HG02588 (cell line): ENCODE results near the gene MAGI1.
"Not testable (repeated sequence)": the region's sequence is repeated elsewhere in the genome, so short reads cannot be mapped to it uniquely, and the experiment has no call there.

Experiments
- ATAC-seq: cut with Tn5 transposase; IDR thresholded peaks from one replicate; pipeline ENCODE4 v1.9.1; 2021; ENCODE audit warnings: mild to moderate bottlenecking, moderate library complexity; ENCODE audit not compliant: unreplicated experiment

MAGI1 gene

DNA sequence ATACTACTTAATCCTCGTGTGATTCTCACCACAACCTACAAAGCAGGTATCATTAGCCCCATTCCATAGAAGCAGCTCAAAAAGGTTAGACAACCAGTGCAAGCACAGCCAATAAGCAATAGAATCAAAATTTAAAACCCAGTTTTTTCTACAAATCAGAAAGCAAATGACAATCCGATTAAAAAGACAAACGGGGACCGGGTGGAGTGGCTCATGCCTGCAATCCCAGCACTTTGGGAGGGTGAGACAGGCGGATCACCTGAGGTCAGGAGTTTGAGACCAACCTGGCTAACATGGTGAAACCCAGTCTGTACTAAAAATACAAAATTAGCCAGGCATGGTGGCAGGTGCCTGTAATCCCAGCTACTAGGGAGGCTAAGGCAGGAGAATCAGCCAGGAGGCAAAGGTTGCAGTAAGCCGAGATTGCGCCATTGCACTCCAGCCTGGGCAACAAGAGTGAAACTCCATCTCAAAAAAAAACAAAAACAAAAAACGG lies 430.7 kb downstream of the MAGI1 start:
- not testable (repeated sequence) for ATAC-seq

DNA sequence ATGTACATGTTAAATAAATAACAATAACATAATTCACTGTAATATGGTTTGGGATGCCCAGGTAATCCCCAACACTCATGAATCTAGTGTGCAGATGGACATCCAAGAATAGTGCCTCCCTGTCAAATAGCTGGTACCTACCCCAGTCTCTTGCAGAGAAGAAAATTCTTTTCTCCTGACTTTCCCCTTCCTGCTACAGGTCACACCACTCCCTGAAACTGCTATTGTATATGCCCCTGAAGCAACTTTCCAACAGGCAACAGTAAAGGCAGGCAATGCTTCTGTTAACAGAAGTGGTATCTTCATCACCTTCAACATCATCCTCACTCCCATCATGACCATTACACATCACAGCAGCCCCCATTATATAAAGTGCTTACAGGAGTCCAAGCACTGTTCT lies 431.6 kb downstream of the MAGI1 start:
- no peak for ATAC-seq

DNA sequence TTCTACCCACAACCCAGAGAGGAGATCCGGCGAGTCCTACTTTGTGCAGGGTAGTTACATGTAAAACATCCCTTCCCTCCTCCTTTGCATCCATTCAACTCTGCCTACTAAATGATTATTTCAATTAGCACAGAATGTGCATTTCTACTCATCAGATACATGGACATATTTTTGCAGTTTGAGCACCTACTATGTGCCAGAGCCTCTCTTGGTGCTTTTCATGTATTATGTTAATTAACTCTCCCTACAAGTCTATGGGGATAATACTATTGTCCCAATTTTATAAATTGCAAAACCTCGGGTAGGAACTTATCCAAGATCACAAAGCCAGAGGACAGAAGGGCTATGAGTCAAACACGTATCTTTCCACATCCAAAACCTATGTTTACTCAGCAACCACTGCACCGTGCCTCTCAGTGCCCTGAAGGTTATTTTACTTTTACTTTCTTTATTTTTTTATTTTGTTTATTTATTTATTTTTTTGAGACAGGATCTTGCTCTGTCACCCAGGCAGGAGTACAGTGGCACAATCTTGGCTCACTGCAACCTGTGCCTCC lies 432.8 kb downstream of the MAGI1 start:
- no peak for ATAC-seq

DNA sequence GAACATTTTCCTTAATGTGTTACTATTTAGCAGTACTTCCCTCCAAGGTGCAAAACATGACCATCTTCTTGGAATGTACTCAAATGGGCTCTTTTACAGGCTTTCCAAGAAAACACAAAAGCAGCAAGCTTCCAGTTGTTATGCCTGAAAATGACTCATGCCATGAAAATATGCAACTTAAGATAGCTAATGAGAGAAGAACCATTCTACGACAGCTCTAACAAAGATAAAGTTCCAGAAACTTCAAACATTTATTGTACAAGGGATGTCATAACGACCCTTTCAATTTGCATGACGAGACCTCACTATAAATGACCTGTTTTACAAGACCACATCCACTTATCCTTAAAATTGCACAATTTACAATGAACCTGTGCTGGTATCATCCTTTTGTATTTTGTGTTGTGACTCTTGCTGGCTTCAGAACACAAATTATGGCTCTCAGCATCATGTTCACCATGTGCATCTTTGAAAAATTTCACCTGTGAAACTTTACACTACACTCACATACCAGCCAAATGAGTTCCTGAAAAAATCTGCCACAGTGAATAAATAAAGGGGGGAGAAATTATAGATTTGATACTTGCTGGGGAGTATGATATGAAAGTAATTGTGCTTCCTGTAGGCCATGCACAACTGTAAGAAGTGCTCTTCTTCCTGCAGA lies 433.7 kb downstream of the MAGI1 start:
- no peak for ATAC-seq

DNA sequence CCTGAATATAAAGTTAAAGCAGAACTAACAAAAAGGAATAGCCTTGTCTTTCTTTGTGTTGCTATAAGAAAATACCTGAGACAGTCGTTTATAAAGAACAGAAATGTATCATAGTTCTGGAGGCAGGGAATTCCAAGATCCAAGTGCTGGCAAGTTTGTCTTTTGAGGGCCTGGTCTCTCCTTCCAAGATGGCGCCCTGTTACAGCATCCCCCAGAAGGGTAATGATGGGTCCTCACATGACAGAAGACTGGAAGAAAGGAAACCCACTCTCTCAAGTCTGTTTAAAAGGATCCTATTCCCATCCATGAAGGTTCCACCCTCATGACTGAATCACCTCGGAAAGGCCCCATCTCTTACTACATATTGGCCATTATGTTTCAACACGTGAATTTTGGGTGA lies 435.1 kb downstream of the MAGI1 start:
- no peak for ATAC-seq

DNA sequence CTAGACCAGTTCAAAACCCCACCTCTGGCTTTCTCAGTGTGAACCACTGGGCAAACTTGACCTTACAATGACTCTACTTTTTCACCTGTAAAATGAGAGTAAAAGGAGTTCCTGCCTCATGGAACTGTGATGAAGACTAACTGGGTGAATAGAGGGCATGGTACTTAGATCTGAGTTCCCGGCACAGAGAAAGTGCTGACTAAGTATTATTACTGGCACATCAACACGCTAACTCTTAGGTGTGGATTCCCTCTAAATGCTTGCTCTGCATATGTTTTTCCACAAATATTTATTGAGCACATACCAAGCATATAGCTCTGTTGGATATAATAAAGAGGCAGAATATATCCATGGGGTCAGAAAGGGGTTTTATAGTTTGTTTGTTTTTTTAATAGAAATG lies 437.8 kb downstream of the MAGI1 start:
- ATAC-seq, result no peak

DNA sequence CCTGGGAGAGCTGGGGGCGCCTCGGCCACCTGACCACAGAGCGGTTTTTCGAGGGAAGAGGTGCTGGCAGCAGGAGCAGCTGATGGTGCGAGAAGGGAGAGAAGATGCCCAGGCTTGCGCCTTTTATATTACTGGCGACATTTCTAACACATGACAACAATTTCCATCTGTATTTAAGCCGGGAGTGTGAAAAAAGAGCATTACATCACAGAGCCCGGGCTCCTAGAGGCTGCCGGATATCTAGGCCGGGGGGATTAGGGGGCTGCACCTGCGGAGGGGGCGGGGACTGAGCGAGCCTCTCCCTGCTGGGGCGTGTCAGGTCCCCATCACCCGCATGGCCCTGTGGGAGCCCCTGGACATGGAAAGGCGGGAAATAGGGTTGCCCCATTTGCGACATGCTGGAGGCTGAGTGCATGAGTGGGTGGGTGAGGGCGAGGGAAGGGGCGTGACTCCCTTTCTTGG lies 440.7 kb downstream of the MAGI1 start:
- no peak for ATAC-seq

DNA sequence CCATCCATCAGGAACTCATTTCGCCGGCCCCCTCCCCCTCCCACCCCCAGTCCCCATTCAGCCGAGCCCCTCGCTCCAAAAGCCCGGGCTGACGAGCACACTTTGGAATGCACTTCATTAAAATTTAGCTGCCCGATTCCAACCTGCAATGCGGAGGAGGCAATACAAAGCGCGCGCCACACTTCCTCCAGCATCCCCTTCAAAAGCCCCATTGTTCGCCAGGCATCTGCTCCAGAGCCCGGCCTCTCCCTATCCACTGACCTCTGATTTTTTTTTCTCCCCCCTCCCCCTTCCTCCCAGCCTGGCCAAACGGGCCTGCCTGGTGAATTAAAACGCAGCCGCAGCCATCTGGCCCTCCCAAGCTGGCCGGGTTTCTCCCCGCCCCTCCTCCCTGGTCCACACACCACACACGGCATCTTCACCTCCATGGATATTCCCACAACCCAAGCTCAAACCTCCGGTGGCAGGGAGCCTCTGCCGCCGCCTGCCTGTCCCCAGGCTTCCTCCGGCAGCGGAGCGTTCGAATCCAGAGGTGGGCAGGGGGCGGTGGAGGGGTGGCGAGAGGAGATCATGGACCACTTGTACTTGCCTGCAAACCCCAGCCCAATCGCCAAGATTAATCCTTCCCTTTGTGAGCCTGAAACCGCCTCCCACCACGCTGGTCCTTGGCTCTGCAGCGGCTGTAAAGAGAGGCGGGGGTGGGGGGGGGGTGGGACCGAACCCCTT lies 441.3 kb downstream of the MAGI1 start:
- no peak for ATAC-seq

DNA sequence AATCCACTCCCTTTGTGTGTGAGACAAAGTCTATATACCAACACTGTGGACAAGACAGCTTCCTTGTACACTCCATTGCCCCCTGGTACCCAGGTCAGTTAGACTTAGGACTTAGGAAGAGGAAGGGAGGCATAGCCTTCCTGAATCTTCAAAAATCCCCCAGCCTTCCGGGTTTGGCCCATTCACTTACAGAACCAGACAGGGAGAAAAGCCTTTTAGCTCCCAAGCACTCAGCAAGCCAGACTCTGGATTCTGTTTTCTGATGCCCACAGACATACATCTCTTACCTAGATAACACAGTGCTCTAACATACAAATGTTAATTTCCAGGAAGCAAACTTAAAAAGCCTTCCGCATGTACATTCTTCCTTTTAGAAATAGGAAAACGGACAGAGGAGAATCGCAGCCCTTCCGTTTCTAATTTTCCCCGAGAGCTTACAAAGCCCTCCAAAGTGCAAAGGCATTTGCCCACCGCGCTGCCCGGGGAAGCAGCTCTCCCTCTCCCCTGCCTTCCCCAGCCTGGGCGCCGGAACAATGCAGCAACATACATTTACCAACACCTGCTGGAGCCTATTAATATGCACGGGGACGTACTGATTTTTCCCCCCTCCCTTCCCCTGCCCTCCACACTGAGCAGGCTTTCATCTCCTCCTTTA lies 442.0 kb downstream of the MAGI1 start:
- no peak for ATAC-seq

DNA sequence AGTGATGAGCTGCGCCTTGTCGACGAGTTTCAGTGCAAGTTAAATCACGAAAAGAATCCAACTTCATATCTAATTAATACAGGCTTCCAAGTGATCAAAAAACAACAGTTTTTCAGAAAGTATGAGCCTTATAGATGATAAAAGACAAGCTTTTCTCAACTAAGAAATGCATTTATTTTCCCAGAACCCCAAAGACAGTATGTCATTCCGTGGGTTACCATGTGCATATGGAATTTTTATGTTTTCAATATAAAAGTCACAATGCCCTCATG lies 442.8 kb downstream of the MAGI1 start:
- no peak for ATAC-seq

DNA sequence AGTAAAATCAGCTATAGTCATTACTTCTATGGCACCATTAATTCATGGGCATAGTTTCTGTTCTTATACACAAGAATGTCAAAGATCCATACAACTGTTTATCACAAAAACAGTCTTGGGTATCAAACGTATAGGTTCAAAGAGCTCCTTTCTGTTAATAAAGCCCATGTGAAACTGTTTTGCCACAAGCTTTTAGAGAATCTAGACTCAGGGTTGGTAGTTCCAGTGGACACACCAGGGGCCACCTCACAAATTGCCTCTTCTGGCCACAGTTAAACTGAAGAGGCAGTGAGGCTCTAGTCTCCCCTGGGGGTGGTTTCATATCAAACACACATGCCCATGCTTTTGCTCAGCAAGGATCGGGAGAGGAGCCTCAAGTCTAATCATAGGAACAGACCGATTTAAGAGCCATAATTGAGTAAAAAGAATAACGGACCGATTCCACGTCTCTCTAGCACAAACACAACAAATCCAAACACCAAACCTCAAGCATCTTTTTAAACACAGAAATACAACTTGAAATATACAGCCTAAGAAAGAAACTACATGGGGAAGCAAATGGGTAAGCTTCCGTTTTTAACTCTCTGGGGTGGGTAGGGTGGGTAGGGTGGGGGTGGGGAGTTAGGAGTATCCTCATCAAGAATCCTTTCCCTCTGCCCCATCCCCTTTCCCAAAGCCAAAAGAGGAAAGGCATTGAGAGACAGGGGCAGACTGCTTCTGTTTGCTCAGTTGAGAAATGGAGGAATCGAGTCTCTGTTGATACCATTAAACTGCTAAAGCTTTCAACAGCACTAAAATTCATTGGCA lies 443.3 kb downstream of the MAGI1 start:
- no peak for ATAC-seq

DNA sequence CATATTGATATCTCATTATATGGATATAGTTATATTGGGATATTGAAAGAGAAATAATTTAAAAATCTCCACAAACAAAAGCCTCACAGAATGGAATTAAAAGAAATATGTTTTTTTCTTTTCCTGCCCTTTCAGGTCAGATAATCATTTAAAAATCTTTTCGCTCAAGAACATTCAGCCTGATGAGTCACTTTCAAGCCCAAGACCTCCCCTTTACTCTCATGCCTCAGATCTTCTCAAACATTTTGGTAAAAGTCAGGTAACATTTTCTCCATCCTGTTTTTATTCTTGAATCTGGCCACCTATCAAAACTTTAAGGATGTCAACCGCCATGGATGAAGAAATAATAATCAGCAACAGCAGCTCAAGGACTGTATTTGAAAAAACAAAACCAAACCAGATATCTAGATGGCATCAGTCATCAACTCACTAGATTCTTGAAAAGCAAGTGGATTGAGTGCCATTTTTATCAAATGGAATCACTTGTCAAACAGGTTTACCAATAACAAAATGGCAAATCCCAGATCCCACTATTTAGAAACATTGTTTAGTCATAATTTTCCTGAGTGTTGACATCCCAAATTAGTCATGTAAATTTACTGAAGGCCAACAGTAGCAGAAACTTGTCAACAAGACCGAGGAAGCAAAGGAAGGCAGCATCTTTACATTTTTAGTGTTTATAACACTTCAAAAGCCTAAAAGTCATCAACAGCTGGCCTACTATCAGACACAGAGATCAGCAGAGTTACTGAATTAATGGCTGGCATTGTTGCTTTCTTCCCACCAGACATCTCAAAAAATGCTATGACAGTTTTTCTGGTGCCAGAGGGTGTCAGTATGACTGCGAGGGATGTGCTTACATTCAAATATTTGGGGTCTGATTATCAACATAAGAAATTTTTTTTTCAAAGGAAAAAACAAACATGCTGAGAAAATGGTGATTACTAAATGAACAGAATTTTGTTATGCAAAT lies 444.7 kb downstream of the MAGI1 start:
- no peak for ATAC-seq

DNA sequence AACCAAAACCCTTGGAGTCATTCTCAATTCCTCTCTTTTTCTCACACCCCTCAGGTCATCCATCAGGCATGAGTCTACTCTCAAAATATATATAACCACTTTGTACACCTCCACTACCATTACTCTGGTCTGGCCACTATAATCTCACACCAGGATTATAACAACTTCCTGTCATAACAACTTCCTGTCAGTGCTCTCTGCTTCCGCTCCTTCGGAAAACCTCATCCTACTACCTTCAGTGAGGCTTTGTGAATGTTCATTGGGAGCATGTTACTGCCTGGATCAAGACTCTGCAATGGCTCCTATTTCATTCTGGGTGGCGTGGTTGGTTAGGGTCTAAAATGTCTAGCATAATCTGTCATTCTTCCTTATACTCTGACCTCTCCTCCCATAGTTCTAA lies 447.4 kb downstream of the MAGI1 start:
- no peak for ATAC-seq

DNA sequence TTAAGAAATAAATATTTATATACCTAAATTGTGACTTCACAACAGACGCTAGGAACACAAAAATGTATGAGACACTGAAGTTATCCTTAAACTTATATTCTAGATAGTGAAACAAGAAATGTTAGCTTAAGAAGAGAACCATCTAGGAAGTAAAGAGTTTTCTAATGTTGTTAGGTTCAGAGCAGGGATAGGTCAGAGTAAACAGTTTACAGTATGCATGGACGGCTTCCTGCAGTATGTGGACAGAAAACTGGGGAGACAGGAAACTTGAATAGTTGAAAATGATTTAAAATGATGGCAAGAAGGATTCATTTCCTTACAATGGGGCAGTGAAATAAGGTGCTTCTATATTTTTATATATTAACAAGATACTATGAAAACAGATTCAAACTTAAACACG lies 449.8 kb downstream of the MAGI1 start:
- no peak for ATAC-seq

DNA sequence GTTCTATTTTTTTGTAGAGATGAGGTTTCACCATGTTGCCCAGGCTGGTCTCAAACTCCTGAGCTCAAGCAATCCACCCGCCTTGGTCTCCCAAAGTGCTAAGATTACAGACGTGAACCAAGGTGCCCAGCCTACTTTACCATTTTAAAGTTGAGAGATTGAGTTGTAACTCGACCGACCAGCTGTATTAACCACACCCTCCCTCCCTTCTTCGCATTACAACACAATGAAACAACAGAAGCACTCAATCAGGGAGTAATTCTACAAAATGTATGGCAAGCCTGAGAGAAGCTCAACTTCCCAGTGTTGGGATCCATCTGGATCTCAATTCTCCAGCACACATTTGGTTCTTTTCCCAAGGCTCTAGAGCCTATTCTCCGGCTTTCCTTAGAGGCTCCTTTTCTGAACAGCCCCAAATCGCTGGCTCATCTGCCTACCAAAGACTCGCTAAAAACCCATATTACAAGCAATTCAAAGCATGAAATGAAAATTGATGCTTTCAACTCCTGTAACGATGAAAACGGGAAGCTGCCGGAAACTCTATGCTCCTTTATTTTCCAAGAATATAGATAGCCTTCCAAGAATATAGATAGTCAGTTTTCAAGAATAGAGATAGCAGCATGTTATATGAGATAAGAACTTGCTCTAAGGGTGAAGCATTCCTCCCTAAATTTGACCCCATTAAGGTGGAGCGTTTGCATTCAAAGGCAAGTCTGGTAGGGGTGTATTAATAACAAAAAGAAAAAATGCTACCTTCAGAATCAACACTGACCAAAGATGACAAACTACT lies 450.9 kb downstream of the MAGI1 start:
- no peak for ATAC-seq

DNA sequence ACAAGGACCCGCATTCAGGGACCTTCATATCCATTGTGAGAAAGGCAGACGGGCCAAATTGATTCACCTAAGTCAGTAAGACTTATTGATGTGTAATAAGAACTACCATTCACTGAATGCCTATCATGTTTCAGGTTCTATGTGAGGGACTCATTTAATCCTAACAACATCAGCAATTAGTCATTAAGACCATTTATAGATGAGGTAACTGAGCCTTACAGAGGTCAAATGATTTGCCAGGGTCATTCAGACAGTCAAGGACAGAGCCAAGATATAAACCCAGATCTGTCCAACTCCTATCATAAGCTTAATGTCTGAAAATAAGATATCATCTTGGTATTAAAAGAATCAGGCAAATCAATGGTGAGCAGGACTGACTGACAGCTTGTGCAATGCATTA lies 453.8 kb downstream of the MAGI1 start:
- ATAC-seq, result no peak

DNA sequence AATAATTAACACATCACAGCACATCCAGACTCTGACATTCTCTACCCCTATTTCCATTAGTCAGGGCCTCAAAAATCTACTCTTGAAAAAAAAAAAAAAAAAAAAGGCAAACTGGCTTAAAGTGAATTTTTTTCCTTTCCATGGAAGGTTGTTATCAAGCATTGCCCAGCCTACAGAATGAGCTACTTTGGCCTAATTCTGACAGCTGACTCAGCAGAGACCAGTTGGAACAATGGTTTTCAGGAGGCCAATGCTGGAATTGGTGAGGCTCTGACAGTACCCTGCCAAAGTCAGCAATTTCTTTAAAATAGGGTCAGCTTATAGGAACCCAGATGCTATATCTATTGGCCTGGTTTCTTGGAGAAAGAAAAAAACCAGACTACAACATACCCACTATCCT lies 454.7 kb downstream of the MAGI1 start:
- ATAC-seq, result no peak

DNA sequence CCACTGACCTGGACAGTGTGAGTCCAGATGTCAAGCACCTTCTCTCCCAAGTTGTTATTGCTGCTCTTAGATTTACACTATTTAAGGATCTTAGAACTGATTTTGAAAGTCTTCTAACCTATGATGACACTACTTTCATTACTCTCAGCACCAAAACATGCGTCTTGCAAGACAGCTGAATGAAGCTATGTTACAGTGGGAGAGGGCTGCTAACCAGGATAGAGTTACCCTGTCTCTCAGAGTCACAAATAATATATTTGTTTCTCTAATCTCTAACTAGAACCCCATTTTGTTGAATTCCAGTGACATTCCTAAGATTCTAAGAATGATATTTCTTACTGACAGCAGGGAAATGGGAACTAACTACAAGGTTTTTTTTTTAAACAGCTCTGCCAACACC lies 455.5 kb downstream of the MAGI1 start:
- no peak for ATAC-seq
